ENCODE measurements around the gene FAM9A.
A peak's percentile ranks its signal among the peaks of the same experiment; 100 is the strongest.
"Not testable (repeated sequence)": the region's sequence is repeated elsewhere in the genome, so short reads cannot be mapped to it uniquely, and the experiment has no call there.

FAM9A gene

DNA sequence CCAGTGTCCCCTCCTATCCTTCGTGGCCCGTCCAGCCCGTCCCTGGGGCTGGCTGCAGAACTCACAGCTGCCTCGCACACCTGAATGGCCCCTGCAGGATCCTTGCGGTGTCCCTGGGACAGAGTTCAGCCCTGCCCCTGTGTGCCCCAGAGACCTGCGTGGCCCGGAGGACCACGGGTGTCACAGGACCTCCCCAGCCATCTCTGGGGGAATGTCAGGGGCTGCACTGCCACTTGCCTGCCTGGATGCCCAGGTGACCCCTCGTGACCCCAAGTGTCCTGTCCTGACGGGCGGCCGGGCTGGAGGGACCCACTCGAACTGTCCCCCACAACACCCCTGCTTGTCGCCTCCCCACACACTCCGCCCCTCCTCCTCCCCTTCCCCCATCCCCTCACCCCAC is 832 bp downstream of the FAM9A start:
- DNase-seq = not testable (repeated sequence)

DNA sequence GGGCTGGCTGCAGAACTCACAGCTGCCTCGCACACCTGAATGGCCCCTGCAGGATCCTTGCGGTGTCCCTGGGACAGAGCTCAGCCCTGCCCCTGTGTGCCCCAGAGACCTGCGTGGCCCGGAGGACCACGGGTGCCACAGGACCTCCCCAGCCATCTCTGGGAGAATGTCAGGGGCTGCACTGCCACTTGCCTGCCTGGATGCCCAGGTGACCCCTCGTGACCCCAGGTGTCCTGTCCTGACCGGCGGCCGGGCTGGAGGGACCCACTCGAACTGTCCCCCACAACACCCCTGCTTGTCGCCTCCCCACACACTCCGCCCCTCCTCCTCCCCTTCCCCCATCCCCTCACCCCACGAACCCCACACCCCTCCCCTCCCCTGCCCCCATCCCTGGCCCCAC is 1.9 kb downstream of the FAM9A start:
- not testable (repeated sequence) for DNase-seq

DNA sequence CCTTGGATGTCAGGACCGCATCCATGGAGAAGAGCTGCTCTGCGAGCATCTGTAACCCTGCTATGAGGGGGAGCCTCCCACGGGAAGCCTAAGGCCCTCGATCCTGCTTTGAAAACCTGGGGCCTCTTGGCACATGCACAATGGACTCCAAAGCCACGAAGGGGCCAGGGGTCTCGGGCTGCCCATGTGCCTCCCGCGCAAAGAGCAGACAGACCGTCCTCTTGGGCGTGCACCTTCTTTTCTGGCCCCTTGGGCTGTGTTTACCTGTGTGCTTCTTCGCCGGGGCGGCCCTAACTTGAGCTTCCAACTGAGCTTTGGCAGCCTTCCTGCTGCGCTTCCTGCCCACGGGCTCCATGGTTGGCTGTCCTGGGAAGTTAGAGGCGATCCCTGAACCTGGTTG is 2.5 kb downstream of the FAM9A start:
- not testable (repeated sequence) for DNase-seq

DNA sequence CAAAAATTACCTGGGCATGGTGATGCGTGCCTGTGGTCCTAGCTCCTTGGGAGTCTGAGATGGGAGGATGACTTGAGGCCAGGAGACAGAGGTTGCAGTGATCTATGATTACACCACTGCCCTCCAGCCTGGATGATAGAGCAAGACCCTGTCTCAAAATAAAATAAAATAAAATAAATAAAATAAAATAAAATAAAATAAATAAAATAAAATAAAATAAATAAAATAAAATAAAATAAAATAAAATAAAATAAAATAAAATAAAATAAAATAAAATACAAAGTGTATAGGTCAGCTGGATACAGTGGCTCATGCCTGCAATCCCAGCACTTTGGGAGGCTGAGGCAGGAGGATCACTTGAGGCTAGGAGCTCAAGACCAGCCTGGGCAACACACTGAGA is 14.1 kb downstream of the FAM9A start:
- not testable (repeated sequence) for DNase-seq

DNA sequence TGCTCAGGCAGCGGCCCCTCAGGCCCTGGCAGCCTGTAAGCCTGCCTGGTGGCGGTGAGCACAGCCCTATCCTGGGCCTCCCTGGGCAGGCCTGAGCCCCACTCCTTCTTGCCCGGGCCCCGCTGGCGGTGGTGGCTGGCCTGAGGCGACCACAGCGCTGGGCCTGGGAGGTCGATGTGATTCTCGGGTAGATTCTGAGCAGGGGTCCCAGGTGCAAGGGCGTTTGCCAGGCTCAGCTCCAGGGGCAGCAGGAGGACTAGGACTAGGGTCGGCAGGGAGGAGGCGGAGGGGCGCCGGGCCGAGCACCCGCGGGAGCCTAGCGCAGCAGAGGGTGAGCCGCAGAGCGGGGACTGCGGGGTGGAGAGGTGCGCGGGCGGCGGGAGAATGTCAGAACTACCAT is 17.0 kb downstream of the FAM9A start:
- no peak for DNase-seq

DNA sequence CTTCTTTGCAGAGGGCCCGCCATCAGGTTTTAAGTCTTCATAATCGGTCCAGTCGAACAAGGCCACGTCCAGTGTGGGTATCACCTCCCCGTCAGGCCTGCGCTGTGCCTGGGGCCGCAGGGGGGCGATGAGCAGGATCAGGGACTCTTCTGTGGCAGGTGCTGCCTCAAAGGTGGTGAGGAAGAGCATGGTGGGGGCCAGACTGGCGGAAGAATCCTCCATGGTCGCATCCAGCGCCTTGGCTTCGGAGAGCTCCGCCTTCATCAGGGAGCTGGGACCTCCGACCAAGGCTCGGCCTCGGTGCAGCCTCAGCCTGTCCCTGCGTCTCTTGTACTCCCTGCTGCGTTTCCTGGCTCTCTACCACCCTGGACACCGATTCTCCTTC is 17.5 kb downstream of the FAM9A start:
- DNase-seq = no peak

DNA sequence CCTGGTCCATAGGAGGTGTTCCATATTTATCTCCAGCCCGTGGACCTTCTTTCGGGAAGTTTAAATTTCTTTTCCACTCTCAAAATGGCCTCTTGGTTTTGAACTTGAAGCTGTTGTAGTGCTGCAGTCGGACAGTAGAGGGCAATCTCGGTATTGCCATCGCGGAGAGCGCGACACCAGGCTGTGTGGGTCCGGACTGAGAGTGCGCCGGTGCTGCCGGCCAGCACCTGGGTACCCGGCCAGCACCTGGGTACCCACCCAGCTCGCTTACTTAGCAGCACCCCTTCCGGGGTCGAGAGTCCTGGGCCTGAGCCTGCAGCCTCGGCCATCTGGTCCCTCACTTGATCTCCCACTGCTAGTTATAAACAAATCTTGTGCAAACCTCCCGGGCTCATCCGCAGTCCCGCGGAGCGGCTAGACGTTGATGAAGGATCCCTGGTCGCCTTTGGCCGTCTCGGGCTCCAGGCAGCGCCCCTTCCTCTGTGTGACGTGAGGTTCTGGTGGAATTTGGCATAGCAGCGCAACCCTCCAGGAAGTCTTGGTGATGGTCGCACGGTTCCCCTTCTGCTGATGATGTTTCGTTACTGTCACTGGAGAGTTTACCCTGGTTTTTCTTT is 18.0 kb downstream of the FAM9A start:
- DNase-seq = no peak

DNA sequence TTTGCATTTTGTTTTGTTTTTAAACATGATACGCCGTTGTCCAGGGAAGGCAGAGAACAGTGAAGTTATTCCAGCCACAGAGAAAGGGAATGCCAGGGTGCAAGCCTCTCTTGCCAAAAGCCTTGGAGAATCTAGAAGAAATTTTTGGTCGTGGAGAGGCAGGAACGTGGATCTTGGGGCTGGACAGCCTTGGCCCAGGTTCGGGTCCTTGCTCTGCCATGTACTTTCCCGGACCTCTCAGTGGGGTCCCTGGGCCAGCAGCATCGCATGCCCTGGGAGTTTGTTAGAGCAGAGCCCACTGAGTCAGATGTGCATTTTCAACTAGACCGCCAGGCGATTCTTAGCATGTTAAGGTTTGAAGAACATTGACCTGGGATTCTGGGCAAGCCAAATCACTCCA is 18.6 kb downstream of the FAM9A start:
- DNase-seq = no peak

DNA sequence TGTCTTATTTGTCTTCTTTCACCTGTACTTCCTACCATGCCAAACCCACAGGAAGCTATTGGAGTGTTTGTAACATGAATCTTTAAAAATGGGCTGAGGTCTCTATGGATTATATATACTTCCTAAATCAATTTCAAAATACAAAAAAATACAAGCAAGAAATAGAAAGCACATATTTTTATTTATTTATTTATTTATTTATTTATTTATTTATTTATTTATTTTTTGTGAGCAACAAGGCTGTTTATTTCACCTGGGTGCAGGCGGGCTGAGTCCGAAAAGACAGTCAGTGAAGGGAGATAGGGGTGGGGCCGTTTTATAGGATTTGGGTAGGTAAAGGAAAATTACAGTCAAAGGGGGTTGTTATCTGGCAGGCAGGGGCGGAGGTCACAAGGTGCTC is 19.3 kb downstream of the FAM9A start:
- not testable (repeated sequence) for DNase-seq

DNA sequence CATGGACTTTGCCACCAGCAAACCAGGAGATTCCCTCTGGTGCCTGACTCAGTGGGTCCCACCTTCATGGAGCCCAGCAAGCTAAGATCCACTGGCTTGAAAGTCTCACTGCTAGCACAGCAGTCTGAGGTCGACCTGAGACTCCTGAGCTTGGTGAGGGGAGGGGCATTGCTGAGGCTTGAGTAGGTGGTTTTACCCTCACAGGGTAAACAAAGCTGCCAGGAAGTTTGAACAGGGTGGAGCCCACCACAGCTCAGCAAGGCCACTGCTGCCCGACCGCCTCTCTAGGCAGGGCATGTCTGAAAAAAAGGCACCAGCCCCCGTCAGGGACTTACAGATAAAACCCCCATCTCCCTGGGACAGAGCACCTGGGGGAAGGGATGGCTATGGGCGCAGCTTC is 28.1 kb downstream of the FAM9A start:
- DNase-seq = no peak

DNA sequence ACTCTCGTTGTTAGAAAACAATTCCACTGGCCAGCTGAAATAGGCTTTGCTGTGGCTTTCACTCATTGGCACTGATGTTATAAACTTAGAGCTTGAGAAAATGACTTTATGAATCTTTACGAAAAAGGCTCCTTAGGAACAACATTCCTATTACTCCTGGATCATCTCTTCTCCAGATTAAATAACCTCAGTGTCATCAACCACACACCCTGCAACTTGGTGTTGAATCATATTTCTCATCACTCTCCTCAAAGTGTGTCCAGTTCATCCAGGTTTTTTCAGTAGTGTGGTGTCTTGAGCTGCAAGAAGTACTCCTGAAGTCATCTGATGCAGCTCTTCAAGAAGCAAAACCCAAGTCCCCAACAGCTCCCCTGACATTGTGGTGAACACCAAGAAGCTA is 41.2 kb downstream of the FAM9A start:
- no peak for DNase-seq

DNA sequence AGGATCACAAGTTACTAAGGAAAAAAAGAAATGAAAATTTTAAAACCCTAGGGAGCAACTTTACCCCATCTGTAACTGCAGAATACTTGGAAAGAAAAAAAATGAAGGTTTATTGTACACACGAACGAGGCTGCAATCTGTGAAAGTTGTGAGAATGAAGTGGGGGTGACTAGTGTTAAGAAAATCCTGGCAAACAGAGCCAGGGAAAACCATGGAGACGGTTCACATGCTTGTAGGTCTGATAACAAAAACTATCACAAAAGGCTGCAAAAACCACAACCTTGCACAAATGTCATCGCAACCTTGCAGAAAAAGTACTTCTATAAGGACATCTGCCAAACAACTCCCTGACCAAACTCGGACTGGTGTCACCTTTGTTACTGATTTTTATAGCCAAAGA is 42.5 kb downstream of the FAM9A start:
- not testable (repeated sequence) for DNase-seq

DNA sequence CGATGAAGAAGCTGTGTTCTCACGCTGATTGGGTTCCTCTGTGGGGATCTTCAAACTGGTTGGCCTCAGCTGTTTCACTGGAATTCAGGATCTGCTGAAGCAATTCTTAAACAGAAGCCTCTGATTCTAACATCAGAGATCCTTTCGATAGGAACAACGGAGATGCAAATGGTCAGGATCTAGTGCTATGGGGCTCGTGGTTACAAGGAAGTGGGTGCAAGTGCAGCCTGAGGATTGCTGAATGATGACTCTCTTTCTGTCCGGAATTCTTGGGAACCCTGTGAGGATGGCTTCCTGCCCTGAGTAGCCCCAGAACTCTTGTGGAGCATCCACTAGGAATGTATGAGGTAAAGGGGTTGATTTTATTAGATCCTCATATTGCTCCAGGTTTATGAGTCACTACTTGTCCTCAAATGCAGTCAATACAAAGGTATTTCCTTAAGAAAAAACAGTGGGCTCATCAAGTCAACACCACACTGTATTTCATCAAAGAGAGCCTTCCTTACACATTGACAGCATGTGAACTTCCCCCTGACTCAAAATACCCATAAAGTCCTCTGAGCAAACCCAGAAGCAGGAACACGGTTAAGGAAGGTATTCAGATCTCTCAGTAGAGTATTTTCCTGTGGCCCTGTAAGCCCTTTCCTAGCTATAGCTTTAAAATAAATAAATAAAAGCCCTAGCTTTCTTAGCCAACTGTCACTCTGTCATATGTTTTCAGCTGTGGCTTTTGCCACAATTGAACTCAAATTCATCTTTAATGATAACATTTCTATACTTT is 43.4 kb downstream of the FAM9A start:
- DNase-seq = not testable (repeated sequence)

DNA sequence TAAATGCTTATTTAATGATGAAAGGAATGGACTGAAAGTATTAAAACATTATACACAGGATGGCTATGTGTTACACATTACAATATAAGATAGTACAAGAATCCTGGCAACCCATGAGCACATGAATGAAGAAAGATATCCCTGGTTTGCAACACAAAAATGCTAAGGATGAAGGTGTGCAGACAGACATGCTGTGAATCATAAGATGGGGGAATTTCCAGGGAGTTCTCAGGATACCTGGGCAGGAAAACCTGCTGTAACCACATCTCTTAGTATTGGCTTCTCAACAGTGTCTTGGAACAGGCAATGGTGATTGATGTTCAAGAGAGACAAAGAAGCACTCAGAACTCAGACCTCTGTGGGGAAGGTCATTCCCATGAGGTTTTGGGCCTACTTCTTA is 45.4 kb downstream of the FAM9A start:
- no peak for DNase-seq

DNA sequence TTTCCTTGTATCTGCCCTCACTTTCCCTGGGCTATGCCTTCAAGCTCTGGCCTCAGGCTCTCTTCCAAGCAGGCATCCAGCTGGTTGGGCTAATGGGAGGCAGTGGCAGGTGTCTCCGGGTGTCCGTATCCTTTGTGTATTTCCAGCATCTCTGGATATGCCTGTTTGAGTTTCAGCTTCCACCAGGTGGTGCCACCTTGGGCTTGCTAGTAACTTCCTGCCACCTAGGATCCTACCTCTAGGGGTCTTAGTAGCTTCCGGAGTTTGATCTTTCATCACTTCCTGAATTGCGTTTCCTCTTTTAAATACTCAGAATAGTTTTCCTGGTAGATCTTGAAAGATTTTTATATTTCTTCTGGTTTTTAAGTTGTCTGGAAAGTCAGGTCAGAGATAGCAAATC is 46.1 kb downstream of the FAM9A start:
- no peak for DNase-seq

DNA sequence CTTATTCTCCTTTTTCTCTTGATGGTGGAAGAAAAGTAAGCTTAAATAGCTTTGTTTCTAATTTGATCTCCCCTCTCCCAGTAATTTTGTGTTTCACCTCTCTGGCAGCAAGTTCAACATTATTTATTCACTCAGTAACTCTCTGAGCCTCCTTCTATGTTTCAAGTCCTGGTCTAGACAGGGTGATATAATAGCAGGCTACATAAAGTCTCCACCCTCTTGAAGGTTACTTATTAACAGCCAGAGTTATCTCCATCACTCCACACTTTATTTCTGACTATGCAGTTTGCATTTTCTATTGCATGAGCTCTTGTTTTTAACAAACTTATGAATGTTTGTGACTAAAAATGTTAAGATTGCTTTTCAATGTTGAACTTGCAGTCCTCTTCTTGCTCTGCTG is 51.5 kb downstream of the FAM9A start:
- DNase-seq = no peak

DNA sequence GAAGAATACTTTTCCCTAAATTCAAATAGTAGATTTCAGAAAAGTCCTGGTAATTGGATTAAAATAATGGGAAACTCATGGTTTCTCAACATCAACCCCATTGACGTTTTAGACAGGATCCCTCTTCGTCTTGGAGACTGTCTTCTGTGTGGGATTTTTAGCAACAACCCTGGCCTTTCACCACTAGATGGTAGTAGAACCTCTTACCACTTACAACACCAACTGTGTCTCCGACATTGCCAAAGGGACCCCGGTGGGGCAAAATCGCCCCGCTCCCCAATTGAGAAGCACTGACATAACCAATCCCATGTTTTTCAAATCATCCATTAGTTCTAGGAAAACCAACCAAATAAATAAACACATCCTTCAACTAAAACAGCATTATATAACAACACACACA is 52.3 kb downstream of the FAM9A start:
- no peak for DNase-seq

DNA sequence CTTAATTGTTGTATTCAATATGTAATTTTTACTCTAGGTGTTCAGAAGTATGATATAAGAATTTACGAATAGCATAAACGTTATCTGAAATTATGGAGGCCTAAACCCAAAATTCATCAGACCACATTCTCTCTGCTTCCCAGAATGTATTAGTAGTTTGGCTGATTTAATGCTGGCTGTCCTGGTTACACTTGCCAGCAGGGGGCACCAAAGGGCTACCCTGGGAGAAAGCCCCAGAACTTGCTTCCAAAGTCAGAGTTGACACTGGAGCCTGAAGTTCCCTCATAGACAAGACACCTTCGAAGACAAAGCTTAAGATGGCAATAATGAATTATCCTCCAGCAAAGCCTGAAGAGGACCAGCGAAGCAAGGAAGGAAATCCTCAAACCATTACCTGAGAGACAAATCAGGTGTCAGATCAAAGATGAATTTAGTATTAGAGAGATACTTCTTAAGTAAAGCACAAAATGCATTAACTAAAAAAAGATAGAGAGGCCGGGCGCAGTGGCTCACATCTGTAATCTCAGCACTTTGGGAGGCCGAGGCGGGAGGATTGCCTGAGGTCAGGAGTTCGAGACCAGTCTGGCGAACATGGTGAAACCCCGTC is 58.0 kb downstream of the FAM9A start:
- DNase-seq = peak; percentile 6 to 33 (median 24)

DNA sequence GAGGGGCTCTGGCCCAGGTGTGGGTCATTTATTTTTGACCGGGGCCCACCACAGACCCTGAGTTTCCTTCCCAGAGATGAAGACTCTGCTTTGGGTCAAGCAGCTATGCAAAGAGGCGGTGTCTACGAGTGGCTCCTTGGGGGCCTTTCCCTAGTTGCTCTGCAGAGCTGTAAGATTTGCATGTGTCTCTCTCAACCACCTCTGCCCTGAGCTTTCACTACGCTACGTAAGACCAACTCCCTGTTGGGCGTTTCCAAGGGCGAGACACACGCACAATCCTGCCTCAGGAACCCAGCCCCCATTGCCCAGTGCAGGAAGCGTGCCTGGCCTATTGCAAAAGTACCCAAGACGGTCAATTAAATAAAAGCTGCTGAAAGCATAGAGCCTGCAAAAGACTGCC is 59.2 kb downstream of the FAM9A start:
- DNase-seq = no peak
